Measurements from ENCODE around the gene INVS. TPM values are rescaled to one million over a fixed set of nuclear protein-coding genes. Genes with fewer than 3 reads are reported as not detected.

Gene INVS
- total and polyA plus RNA-seq, 4 donors = 5.7 to 28.1 (median 10.0) TPM

GRCh38 chr9:100150214-100150613, 51.2 kb downstream of the INVS start:
- H3K4me1 ChIP-seq (ENCODE audit: control insufficient read depth in 4 of 4, insufficient read depth in 4 of 4, low read length in 3 of 4) = no peaks in the 10 kb centered on the region
- no peak overlapping the region for H3K27ac ChIP-seq (ENCODE audit: low read depth in 1 of 2, low read length in 2 of 2)
- no peak overlapping the region for H3K4me3 ChIP-seq (ENCODE audit: low read depth in 1 of 3, low read length in 3 of 3)
- TF ChIP-seq YY1 (IDR thresholded peaks at IDR 0.05) = no peak
- no peak for TF ChIP-seq RAD21 (IDR thresholded peaks at IDR 0.05)
- TF ChIP-seq FOXA2 (IDR thresholded peaks at IDR 0.05) = no peak
- no peak for TF ChIP-seq REST (IDR thresholded peaks at IDR 0.05)
- TF ChIP-seq MAX (IDR thresholded peaks at IDR 0.05) = no peak
- no peak for TF ChIP-seq HNF4A (conservative IDR thresholded peaks at IDR 0.05)
- TF ChIP-seq EGR1 (IDR thresholded peaks at IDR 0.05; ENCODE audit: low read depth in 2 of 2) = no peak
- no peak overlapping the region for H3K9ac ChIP-seq (ENCODE audit: low read depth in 1 of 2, low read length in 2 of 2)
- no peaks in the 10 kb centered on the region for H3K36me3 ChIP-seq (ENCODE audit: control insufficient read depth in 4 of 4, insufficient read depth in 3 of 4, low read depth in 1 of 4, low read length in 3 of 4)
- H3K27me3 ChIP-seq (ENCODE audit: control insufficient read depth in 4 of 4, insufficient read depth in 4 of 4, low read length in 3 of 4) = no peaks in the 10 kb centered on the region
- 64% methylated on average over 2 of the region's 2 CpGs for WGBS
- no peak for DNase-seq (ENCODE audit: low spot score)
- H3K9me3 ChIP-seq (ENCODE audit: control insufficient read depth in 4 of 4, low read length in 3 of 4) = no peaks in the 10 kb centered on the region

- no peak overlapping the region for H3K9ac ChIP-seq (ENCODE audit: low read depth in 1 of 2, low read length in 2 of 2)
- 97% methylated on average over 3 of the region's 3 CpGs for WGBS
- no peak for TF ChIP-seq JUND (IDR thresholded peaks at IDR 0.05)
- TF ChIP-seq RAD21 (IDR thresholded peaks at IDR 0.05) = no peak
- no peak for TF ChIP-seq SP1 (IDR thresholded peaks at IDR 0.05)
- TF ChIP-seq ATF3 (IDR thresholded peaks at IDR 0.05) = no peak
- TF ChIP-seq ZBTB33 (IDR thresholded peaks at IDR 0.05) = no peak
- no peak for TF ChIP-seq MAX (IDR thresholded peaks at IDR 0.05)
- TF ChIP-seq YY1 (IDR thresholded peaks at IDR 0.05) = no peak
- no peak for TF ChIP-seq FOXA1 (IDR thresholded peaks at IDR 0.05)
- no peak for TF ChIP-seq HNF4G (IDR thresholded peaks at IDR 0.05)
- TF ChIP-seq GABPA (IDR thresholded peaks at IDR 0.05 in 1 of 2, conservative IDR thresholded peaks at IDR 0.05 in 1 of 2) = no peak
- no peak for TF ChIP-seq HNF4A (conservative IDR thresholded peaks at IDR 0.05)
These were observed 61.0 kb downstream of the INVS start for GRCh38 chr9:100160021-100160420.

More at GRCh38 chr9:100160021-100160420, 61.0 kb downstream of the INVS start:
- no peak for DNase-seq (ENCODE audit: low spot score)
- H3K36me3 ChIP-seq (ENCODE audit: control insufficient read depth in 4 of 4, insufficient read depth in 3 of 4, low read depth in 1 of 4, low read length in 3 of 4) = no peaks in the 10 kb centered on the region
- no peaks in the 10 kb centered on the region for H3K27me3 ChIP-seq (ENCODE audit: control insufficient read depth in 4 of 4, insufficient read depth in 4 of 4, low read length in 3 of 4)
- no peaks in the 10 kb centered on the region for H3K4me1 ChIP-seq (ENCODE audit: control insufficient read depth in 4 of 4, insufficient read depth in 4 of 4, low read length in 3 of 4)
- no peaks in the 10 kb centered on the region for H3K9me3 ChIP-seq (ENCODE audit: control insufficient read depth in 4 of 4, low read length in 3 of 4)
- no peak overlapping the region for H3K4me3 ChIP-seq (ENCODE audit: low read depth in 1 of 3, low read length in 3 of 3)
- H3K27ac ChIP-seq (ENCODE audit: low read depth in 1 of 2, low read length in 2 of 2) = no peak overlapping the region

All from liver (tissue), 9 donors.